LoVo (cell line): ENCODE results near the gene LRP1.

Source experiments
- DNase-seq: peaks from one replicate; pipeline ENCODE4 v3.0.0-alpha.2; 2016; ENCODE audit warnings: low spot score

LRP1 gene

DNA sequence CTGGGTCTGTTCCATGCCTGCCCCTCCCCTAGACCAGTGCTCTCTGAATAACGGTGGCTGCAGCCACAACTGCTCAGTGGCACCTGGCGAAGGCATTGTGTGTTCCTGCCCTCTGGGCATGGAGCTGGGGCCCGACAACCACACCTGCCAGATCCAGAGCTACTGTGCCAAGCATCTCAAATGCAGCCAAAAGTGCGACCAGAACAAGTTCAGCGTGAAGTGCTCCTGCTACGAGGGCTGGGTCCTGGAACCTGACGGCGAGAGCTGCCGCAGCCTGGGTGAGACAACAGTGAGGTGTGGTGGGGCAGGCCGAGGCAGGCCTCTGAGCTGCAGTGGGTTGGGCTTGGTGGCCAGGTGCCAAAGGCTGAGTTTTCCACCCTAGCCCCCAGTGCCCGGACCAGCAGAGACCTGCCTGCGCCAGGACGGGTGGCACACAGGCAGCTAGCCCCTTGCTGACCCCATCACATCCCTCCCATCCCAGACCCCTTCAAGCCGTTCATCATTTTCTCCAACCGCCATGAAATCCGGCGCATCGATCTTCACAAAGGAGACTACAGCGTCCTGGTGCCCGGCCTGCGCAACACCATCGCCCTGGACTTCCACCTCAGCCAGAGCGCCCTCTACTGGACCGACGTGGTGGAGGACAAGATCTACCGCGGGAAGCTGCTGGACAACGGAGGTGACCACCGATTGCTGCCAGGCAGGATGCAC is 47.3 kb downstream of the LRP1 start:
- peak; percentile 71 for DNase-seq

DNA sequence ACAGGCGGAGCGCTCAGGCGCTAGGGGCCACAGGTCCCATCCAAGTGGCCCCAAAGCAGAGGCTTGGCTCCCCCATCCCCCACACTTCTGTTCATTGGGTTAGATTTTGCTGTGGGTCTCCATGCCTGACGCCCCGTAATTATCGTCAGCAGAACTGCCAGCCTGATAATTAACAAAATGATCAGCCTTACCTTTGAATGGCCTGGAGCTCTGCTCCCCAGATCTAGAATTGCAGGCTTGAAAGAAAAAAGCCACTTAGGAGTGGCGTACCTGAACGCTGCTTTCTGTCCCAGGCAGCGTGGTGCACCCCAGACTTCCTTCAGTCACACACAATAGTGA is 47.8 kb downstream of the LRP1 start:
- no peak for DNase-seq

GRCh38 chr12:57176846-57177245 is 48.6 kb downstream of the LRP1 start:
- DNase-seq, result no peak

DNA sequence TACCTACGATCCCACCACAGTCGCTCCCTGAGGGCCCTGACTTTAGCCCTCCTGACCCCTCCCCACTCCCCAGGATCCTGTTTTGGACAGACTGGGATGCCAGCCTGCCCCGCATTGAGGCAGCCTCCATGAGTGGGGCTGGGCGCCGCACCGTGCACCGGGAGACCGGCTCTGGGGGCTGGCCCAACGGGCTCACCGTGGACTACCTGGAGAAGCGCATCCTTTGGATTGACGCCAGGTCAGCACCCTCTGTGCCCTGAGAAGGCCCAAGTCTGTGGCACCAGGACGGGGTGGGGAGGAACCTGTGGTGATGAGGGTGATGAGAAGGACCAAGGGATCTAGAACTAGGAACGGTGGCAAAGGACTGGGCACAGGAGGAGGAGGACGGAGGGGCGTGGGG is 49.1 kb downstream of the LRP1 start:
- no peak for DNase-seq

DNA sequence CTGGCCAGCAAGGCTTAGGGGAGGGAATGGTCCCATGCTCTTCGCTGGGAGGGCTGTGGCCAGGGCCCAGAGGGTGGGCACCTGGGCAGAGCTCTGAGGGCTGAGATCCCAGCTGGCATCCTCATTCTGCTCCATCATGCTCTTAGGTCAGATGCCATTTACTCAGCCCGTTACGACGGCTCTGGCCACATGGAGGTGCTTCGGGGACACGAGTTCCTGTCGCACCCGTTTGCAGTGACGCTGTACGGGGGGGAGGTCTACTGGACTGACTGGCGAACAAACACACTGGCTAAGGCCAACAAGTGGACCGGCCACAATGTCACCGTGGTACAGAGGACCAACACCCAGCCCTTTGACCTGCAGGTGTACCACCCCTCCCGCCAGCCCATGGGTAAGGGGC is 49.9 kb downstream of the LRP1 start:
- no peak for DNase-seq

DNA sequence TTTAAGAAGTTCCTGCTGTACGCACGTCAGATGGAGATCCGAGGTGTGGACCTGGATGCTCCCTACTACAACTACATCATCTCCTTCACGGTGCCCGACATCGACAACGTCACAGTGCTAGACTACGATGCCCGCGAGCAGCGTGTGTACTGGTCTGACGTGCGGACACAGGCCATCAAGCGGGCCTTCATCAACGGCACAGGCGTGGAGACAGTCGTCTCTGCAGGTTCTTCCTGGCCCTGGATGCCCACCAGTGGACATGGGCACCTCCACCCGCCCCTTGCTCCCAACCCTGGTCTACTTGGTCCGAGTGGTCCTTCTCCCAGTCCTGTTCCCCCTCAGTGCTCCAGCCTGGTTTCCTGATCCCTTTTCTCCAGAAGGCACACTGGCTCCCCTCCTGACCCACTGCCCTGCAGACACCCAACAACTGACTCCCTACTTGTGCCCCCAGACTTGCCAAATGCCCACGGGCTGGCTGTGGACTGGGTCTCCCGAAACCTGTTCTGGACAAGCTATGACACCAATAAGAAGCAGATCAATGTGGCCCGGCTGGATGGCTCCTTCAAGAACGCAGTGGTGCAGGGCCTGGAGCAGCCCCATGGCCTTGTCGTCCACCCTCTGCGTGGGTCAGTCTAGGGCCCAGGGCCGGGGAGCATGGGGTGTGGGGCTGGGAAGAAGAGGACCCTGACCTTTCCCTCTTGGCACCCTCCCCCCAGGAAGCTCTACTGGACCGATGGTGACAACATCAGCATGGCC is 51.2 kb downstream of the LRP1 start:
- no peak for DNase-seq

DNA sequence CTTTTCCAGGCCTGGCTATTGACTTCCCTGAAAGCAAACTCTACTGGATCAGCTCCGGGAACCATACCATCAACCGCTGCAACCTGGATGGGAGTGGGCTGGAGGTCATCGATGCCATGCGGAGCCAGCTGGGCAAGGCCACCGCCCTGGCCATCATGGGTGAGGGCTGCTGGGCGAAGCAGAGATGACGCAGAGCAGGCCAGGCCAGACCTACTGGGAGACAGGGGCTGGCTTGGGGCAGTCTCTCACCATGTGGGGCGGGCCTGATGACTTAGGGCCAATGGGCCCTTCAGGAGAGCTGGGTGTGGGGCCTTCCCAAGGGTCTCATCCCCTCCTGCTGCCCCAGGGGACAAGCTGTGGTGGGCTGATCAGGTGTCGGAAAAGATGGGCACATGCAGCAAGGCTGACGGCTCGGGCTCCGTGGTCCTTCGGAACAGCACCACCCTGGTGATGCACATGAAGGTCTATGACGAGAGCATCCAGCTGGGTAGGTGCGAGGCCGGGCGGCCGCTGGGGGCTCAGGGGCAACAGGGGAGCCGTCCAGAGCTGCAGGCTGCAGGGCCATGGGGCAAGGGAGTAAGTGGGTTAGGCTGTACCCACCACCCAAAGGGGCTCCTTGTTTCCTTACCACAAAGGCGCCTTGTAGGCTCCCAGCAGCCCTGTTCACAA is 52.2 kb downstream of the LRP1 start:
- DNase-seq, result no peak

GRCh38 chr12:57181072-57181471 is 52.8 kb downstream of the LRP1 start:
- no peak for DNase-seq

- DNase-seq, result no peak
These were observed 53.4 kb downstream of the LRP1 start for GRCh38 chr12:57181561-57182155.

GRCh38 chr12:57182918-57183575 is 54.8 kb downstream of the LRP1 start:
- peak; percentile 82 for DNase-seq

GRCh38 chr12:57183939-57184725 is 55.8 kb downstream of the LRP1 start:
- DNase-seq, result no peak

DNA sequence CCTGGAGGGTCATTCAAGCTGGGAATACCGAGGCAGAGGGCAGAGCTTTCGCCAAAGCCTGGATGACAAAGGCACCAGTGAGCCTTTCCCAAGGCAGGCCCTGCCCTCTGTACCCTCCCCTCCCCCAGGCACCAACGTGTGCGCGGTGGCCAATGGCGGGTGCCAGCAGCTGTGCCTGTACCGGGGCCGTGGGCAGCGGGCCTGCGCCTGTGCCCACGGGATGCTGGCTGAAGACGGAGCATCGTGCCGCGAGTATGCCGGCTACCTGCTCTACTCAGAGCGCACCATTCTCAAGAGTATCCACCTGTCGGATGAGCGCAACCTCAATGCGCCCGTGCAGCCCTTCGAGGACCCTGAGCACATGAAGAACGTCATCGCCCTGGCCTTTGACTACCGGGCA is 57.1 kb downstream of the LRP1 start:
- DNase-seq, result no peak

DNA sequence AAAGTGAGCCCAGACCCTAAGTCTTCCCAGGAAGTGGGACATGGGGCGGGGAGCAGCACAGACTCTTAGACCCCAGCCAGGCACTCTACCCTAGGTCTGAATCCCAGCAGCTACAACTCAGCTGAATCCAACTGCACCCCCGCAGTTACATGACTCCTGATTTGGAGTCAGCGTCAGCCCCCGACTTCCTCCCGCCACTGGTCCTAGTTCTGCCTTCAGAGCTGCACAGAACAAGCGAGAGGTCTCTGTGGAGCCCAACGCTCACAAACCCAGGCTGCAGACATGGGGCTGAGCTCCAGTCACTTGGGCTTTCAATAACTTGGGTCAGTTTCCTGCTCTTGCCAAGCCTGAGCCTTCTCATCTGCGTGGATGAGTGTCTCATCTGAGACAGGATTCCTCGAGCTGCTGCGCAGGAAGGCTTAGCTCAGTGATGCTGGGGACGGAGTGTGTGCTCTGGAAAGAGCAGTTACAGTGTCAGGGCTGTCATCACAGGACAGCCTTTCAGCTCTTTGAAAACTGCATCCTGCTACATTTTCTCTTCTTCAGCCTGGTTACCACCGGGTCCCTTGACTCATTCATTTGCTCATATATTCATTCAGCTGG is 57.7 kb downstream of the LRP1 start:
- no peak for DNase-seq

- no peak for DNase-seq
These were observed 59.2 kb downstream of the LRP1 start for GRCh38 chr12:57187222-57188089.

DNA sequence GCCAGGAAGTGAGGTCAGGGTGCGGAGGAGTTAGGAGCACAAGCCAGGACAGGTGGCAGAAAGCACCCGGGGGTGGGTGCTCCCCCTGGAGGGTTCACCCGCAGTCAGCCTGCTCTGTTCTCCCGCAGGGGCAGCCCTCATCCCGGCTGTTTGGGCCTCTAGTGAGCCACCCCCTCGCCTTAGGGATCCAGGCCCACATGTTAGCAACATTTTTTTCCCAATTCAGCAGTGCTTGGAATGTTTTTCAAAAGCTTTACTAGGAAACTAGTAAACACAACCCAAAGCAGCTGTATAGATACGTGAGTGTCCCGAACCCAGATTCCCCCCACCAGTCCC is 59.8 kb downstream of the LRP1 start:
- no peak for DNase-seq

DNA sequence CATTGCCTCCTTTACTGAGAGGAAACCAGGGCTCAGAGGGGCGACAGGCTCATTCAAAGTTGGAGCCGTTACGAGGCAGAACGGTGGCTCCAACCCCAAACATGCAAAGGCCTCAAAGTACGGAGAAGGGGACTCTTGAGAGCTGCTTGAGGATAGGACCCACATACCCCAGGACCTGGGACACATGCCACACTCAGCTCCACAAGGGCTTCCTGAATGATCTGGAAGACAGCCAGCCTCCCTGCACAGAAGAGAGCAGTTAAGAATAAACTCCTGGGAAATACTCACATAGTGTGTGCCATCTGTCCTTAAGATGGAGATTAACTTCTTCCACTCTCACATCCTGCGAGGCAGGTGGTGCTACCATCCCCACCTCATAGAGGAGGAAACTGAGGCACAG is 61.8 kb downstream of the LRP1 start:
- DNase-seq, result no peak

- DNase-seq, result no peak
These were observed 62.5 kb downstream of the LRP1 start for GRCh38 chr12:57190821-57191220.

- no peak for DNase-seq
These were observed 63.1 kb downstream of the LRP1 start for GRCh38 chr12:57191410-57191809.

GRCh38 chr12:57192920-57193319 is 64.6 kb downstream of the LRP1 start:
- DNase-seq, result no peak

DNA sequence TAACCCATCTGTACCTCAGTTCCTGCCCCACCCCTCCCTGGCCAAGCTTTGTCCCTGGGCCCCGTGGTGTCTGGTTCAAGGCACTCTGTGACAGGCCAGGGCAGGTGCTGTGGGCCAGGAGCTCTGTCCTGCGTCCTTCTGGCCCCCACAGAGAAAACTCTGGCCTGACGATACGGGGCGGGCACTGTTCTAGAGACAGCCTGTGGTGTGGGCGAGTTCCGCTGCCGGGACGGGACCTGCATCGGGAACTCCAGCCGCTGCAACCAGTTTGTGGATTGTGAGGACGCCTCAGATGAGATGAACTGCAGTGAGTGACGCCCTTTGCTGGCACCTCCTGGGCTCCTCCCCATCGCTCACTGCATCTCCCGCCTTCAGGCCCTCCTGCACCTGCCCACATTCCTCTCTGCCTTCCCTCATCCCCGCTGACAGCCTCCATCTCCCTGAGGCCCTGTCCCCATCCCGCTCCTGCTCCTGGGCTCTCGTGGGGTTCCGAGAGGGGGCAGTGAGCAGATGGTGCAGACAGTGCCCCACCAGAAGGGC is 65.5 kb downstream of the LRP1 start:
- DNase-seq, result no peak
